HG02798 (cell line): ENCODE results near the gene PITPNM2.
"Not testable (repeated sequence)": the region's sequence is repeated elsewhere in the genome, so short reads cannot be mapped to it uniquely, and the experiment has no call there.

ENCODE experiments used
- ATAC-seq: cut with Tn5 transposase; IDR thresholded peaks from one replicate; pipeline ENCODE4 v1.9.1; 2021; ENCODE audit warnings: mild to moderate bottlenecking; ENCODE audit not compliant: unreplicated experiment, poor library complexity

PITPNM2 gene

DNA sequence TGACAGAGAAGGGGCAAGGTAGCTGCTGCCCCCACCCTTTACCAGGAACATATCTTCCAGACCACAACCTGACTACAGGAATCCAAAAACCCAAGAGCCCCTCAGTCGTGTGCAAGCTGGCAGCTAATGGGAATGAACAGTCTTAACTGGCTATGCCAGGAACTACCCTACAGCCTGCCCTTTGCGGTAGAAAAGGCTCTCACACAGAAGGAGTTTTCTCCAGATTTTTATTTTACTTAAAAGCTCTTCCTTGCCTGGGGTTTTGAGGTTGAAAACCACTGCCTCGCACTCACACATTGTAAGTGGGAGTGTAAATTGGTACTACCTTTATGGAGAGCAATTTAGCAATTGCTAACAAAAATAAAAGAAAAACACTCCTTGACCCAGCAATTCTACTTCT is 28.3 kb downstream of the PITPNM2 start:
- ATAC-seq, result no peak

DNA sequence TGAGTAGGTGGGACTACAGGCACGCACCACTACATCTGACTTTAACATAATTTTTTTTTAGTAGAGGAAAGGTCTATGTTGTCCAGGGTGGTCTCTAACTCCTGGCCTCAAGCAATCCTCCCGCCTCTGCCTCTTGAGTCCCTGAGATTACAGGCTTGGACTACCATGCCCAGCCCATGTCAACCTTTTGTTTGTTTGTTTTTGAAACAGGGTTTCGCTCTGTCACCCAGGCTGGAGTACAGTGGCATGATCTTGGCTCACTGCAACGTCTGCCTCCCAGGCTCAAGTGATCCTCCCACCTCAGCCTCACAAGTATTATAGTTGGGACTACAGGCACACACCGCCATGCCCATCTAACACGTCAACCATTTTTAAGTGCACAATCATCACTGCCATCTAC is 29.2 kb downstream of the PITPNM2 start:
- ATAC-seq, result no peak

DNA sequence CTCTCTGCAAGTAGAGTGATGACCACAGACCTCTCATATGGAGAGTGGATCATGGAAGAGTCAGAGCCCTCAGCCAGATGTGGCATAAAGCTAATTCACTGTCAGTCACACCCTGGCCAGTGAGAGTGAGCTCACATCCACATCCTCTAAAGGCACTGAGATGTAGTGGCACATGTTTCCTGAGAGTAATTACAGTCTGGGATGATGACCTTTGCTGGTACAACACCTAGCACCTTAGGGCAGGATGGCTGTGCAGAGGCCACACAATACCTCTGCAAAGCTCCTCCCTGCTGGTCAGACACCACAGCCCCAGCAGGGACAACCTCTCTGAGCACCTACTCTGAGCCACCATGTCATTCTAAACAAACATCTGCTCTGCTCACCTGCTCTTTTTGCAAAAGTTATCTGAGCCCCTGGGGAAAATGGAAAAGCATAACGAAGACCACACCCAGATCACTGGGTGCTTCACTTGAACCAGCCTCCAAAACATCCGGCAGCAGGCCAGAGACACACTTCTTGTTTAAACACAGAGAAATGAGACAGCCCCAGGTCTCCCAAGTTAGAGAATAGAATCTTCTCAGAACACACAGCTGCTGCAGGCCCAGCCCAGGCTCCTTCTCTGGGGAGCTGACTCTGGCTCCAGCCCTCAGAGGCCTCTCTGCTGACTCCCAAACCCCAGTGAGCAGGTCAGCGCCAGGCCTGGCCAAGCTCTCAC is 30.3 kb downstream of the PITPNM2 start:
- ATAC-seq, result no peak

DNA sequence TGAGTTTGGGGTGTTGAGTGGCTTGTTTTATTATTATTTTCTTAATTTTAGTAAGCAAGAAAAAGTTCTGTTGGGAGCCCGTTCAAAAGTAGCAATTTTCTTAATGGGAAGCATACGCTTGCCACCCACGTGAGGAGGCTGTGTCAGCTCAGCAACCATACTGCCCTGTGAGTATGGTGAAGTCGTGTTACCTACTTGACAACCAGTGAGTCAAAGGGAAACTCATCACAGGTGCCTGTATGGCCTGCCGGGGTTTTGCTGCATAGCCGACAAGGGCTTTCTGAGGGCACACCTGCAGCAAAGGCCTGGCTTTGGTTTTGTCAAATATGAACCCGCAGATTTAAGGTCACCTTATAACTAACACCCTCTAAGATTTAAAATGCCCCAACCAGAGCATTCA is 31.1 kb downstream of the PITPNM2 start:
- ATAC-seq, result peak; percentile 90

DNA sequence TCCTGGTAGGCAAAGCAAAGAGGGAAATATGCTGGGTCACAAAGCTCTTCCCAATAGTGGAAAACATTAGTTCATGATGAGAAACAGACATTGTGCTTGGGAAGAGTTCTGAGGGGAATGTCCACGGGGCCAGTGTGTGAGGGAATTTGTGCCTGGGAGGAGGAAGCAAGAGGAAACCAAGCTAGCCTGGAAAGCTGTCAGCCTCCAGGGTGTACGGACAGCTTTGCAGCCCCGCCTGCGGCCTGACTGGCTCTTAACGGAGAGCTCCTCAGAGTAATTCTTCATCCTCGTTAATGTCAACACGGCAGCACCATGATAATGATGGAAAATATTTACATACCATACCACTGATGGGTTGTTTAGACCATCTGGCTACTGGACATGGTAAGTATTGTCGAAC is 32.4 kb downstream of the PITPNM2 start:
- no peak for ATAC-seq

DNA sequence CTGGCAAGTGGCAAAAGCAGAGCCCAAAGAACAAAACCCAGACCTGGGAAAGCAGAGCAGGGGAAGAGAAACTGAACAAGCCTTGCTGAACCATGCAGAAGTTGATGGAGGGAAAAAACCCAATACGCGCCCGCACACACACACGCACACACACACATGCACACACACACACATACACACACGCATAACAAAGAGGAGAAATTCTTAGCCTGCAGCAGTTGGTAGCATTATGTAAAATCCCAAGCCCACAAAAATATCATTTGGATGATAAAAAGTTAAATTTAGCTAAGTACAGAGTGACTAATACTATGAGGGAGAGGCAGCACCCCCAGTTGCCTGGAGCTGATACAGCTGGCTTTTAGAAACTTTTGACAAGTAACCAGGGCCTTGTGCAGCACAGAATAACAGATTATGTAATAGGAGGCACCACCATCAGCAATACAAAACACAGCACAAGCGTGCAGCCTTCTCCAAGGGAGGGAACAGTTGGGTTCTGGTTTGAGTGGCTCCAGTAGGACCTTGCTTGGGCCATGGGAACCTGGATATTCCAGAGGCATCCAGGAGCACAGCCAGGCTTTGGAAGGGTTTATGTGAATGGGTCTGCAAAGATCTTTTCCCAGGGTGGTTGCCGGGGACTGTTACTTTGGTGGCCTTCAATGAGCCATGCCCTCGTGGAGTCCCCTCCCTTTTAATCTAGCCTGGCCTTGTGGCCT is 35.3 kb downstream of the PITPNM2 start:
- ATAC-seq, result no peak

DNA sequence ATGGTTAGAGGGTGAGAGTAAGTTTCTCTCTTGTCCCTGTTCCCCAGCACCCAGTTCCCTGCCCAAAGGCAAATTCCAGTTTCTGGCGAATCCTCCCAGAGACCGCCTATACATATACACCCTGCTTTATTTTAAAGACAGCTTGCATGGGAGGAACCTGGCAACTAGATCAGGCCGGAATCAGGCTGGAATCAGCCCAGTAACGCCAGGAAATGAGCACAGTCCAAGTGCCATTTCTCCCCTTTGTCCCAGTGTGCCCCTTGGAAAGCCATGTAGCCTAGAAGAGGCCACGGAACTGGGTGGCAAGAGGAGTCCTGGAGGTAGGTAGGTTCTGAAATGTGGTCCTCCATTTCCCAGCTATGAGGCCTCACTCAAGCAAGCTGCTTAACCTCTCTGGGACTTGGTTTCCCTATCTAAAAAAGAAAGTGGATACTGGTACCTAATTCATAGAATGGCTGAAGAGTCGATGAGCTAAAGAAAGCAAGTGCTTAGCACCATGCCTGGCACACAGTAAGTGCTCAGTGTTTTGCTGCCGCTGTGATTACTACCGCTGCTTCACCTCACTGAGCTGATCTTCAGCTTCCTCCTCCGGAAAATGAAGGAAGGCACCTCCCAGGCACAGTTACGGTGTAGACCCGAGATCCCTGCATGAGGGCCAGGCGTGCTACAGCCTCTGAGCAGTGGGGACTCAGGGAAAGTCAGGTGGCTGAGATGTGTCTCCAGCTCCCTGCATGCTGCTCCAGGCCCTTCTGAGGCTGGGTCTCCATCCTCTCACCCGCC is 36.4 kb downstream of the PITPNM2 start:
- no peak for ATAC-seq

DNA sequence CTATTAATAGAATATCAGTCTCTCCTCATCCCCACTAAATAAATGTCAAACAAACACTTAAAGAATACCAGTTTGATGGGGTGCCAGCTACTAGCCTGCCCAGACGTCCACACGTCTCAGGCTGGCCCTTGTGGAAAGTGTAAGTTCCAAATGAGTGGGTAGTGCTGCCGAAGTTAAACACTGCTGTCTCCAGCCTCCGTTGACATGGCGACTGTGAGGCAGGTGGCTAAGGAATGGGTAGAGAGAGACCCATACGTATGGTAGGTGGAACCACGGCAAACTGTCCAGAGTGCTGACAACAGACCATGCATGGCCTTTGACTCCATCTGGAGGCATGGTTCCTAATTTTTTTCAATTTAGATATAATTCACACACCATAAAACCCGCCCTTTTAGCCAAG is 37.9 kb downstream of the PITPNM2 start:
- no peak for ATAC-seq

DNA sequence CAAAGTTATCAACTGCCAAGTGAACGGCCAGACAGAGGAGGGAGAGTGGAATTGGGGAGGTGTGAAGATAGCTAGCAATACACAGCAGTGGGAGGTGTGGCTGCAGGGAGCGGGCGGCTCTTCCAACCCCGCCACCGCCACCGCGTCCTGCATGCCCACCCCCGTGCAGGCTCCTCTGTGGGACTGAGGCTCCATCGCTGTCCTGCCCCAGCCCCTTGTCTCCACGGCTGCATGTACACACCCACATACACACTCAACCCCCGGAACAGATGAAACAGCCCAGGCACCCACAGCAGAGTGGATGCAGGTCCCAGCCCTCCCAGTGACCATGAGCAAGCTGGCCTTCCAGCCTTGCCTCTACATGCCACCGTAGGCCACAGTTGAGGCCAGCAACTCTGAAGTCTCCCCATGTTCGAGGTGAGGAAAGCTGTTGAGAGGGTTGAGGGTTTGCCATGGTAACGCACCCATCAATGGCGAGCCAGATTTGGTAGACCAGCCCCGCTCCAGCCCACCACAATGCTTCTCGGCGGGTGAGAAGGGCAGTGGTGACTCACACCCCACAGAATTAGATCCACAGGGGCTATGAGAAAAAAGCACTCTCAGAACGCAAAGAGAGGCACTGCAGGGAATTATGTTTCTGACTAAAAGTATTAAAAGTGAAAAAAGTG is 39.3 kb downstream of the PITPNM2 start:
- ATAC-seq, result no peak

DNA sequence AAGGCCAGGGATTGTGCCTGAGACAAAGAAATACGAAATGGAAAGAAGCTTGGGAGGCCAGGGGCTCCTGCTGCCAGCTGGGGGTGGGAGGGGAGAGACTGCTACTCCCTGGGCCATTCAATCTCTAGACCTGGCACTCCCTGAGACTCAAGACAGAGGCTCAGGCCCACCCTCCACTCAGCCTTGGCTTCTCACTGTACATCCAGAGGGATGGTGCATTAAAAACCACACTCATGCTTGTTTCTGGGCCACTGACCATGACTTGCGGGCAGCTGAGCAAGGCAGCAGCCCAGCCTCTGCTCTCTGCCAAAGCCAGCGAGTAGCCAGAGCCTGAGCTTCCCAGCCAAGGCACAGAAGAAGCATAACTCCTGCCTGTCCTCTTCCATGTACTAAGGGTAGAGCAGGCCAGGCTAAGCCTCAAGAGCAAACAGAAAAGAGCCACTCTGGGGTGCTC is 41.5 kb downstream of the PITPNM2 start:
- ATAC-seq, result no peak

DNA sequence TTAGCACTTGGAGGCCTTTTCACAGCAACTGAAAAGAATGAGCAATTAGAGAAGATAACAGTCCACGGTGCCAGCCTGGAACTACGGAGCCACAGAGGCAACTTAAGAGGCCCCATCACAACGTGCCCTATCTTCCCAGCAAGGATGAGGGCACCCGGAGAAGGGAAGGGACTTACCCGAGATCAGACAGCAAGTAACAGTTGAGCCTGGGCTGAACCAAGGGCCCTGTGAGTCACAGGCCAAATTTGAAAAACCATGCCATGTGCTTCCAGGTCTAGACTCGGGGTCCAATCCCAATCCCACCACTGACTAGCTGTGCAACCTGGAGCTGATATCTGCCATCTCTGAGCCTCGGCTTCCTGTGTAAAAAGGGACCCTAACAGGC is 42.2 kb downstream of the PITPNM2 start:
- no peak for ATAC-seq

DNA sequence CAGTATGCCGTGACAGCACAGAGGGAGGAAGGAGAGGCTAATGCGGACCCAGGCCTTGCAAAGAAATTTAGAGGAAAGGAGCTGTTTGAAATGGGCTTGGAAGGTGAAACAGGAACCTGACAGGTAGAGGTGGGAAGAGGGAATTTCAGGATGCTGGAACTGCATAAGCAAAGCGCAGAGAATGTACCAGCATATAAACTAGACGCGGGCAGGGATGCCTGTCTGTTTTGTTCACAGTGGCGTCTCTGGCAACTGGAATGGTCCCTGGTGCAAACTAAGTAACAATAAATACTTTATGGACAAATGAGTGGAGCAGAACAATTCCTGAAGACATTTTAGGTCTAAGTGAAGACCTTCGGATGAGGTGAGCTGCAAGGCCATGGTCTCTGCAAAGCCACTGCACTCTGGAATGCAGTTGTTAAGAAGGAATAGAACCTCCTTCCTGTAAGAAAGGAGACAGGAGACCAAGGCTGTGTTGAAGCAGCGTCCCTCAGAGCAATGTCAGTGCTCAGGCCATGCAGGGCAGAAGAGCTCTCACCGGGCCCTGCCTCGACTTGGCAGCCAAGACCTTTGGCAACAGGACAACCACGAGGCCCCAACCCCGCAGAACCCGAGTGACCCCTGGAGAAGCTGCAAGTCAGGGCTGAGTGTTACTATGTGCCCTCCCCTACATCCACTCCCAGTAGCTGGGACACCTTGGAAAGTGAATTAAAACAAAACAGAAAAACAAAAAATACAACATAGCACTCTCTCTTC is 42.8 kb downstream of the PITPNM2 start:
- ATAC-seq, result no peak

DNA sequence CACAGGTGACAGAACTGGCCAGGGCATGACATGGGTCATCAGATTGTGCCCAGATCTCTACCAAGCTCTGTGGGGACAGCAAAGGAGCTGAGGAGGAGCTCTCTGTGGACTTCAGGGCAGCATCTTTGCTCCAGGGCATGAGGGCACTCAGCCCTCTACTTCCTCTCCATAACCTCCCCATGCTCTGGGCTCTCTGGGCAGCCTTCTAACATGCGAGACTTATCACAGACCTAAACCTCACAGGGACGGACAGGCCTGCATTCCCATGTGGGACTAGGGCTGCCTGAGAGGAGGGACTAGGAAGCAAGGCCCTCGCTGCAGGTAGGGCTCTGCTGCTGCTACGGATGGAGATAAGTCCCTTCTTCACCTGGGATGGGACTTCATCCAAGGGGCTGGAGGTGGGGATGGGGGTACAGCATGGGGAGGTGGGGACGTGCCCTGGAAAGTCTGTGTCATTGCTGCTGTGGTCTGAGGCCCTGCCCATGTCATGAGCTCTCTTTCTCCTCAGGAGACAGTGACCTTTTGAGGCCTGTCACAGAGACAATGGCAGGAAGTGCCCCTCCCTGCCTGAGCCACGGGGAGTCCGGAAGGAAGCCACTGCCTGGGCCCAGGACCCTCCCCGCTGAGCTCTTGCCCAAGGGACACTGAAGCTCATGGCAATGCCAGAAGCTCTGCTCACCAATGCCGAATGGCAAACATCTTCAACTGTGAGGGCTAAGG is 44.1 kb downstream of the PITPNM2 start:
- ATAC-seq, result no peak

DNA sequence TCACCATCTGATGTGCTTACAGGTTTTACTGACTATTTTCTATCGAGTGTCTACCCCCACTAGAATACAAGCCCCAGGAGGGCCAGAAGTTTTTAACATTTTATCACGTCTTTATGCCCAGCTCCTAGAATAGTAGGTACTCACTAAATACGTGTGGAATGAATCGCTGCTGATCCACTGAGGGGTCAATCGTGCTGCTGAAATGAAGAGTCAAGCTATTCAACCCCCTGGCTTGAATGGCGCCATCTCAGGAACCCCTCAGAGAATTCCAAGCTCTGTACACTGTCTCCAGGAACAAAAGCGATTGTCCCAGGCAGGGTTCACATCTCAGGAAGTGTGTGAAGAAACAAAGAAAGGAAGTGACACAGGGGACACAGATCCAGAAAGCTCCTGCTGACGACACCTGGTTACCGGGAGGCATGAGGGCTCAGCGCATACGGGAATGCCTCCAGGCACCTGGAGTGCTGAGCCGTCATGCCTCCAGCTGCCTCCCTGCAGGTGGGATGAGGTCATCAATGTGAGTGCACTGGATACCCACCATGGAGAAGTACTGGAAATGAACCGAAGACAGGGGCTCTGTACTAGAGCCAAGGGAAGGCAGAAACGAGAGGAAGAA is 45.6 kb downstream of the PITPNM2 start:
- ATAC-seq, result no peak

DNA sequence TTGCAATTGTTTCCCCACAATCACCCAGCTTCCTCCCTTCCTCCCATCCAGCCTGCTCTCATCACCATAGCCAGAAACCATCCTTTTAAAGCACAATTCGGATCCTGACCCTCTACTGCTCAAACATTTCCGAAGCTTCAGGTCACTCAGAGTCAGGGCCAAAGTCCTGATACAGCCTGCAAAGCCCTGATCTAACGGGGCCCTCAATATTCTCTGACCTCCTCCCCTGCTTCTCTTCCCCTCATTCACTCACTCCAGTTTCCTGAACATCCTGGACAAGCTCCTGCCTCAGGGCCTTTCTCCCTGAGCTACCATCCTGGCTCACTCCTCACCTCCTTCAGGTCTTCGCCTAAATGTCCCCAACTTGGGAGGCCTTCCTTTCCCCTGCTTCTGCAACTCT is 46.1 kb downstream of the PITPNM2 start:
- no peak for ATAC-seq

DNA sequence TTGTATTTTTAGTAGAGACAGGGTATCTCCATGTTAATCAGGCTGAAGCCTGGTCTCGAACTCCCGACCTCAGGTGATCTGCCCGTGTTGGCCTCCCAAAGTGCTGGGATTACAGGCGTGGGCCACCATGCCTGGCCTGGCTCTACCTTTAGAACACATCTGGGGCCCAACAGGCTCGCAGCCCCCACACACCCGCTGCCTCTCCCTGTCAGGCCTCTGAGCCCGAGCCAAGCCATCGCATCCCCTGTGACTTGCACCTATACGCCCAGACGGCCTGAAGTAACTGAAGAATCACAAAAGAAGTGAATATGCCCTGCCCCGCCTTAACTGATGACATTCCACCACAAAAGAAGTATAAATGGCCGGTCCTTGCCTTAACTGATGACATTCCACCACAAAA is 46.8 kb downstream of the PITPNM2 start:
- ATAC-seq, result not testable (repeated sequence)

DNA sequence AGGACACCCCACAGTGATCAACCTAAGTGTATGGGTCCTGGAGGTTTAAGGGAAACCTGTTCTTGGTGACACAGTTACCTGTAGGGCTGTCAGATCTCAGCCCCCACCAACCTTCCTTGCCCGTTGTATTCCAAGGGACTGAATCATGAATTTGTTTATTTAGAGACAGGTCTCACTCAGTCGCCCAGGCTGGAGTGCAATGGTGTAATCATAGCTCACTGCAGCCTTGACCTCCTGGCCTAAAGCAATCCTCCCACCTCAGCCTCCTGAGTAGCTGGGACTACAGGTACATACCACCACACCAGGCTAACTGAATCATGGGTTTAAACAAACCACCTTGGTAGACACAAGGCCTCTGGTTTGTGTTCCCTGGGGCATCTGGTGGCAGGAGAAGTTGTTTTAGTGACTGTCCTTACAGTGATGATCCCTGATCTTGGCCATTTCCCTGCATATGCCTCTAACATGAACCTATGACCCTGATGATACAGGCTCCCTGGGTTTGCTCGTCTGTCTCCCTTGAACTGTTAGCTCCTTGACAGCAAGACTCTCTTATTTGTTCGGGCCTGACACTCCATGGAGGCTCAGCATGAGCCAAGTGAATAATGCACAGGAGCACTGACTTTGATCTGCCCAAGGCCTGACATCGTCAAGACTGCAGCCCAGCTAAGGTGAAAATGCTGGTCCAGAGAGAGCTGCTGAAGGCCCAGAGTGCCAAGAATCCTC is 47.9 kb downstream of the PITPNM2 start:
- ATAC-seq, result no peak

DNA sequence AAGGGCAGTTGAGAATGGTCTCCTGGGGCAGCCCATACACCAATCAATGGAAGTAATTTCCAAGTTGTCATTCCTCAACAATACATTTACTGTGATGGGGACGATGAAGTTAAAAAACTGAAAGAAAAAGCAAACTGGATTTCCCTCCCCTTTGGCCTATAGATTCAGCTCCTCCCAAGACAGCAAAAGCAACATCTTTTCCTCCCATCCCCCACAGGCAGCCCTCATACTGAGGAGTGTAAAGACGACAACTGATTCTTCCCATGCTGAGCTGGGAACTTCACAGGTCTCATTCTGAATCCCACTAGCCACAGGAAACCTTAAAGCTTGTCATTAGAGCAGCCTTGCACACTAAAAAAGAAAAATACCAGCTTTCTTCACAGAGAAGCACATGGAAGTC is 48.5 kb downstream of the PITPNM2 start:
- no peak for ATAC-seq
